HCT116 (cell line): ENCODE measurements around the gene CDAN1. TPM values are rescaled to one million over a fixed set of nuclear protein-coding genes. Genes with fewer than 3 reads are reported as not detected.

Experiments
- ATAC-seq: fragments of 200-7000 bp; cut with Tn5 transposase; 2 replicates; pipeline ENCODE4 v1.9.1; 2020; ENCODE audit warnings: mild to moderate bottlenecking, moderate library complexity
- BruUV-seq: library from RNA; stranded (reverse); fragments of 400-500 nt; replicated peaks from 2 replicates; lab custom pipeline; 2021; lab: Mats Ljungman, UMichigan
- CTCF ChIA-PET: fragments of 300-600 bp; sonication (Branson Sonifier 250); formaldehyde crosslinking; loops from one replicate; lab custom pipeline; 2021; ENCODE audit warnings: antibody characterized with exemption; lab: Charles Lee
- POLR2A ChIA-PET: fragments of 300-600, 350-600 bp; sonication (Branson Sonifier 250); formaldehyde crosslinking; loops from one replicate; lab custom pipeline; 2021; ENCODE audit warnings: antibody characterized with exemption; lab: Charles Lee
- RAD21 ChIA-PET, 2 experiments: fragments of 300-600 bp; sonication (Branson Sonifier 250); formaldehyde crosslinking; loops; one replicate each; lab custom pipeline; 2023; ENCODE audit warnings: low total read pairs in 2 of 2; ENCODE audit not compliant: uncharacterized antibody in 2 of 2, unreplicated experiment in 2 of 2, low non-redundant PET in 1 of 2; lab: Charles Lee
- DNase-seq: peaks from one replicate; pipeline ENCODE4 v3.0.0-alpha.2; 2010; ENCODE audit warnings: low read depth, low spot score
- H2AFZ ChIP-seq: fragments of 200-600 bp; shearing (Covaris generic), sonication (generic); 2 replicates; pipeline ENCODE4 v1.6.1; 2017; ENCODE audit warnings: low read depth, mixed run types, mixed read lengths, antibody characterized with exemption, low read length; ENCODE audit not compliant: poor library complexity, severe bottlenecking
- H3K27ac ChIP-seq: 2 replicates; pipeline ENCODE4 v1.5.1; 2012; ENCODE audit warnings: low read depth, low read length
- H3K27me3 ChIP-seq: fragments of 200-600 bp; sonication (generic); 2 replicates; pipeline ENCODE4 v1.6.1; 2016; ENCODE audit warnings: mixed run types, low read length, mixed read lengths; ENCODE audit not compliant: insufficient read depth
- H3K36me3 ChIP-seq, 2 experiments: fragments of 200-500 bp in 1 of 2; fragments of 200-600 bp in 1 of 2; sonication (Bioruptor generic) in 1 of 2; sonication (generic) in 1 of 2; 2 replicates each; pipeline versions ENCODE4 v1.5.1 to v1.6.1; 2014 to 2016; ENCODE audit warnings: low read length in 2 of 2, inconsistent platforms in 1 of 2, mixed read lengths in 1 of 2, mixed run types in 1 of 2; ENCODE audit not compliant: insufficient read depth in 2 of 2, control insufficient read depth in 1 of 2
- H3K4me1 ChIP-seq, 2 experiments: fragments of 200-600 bp in 1 of 2; sonication (generic) in 1 of 2; 2 replicates each; pipeline versions ENCODE4 v1.5.1 to v1.6.1; 2012 to 2017; ENCODE audit warnings: low read length in 2 of 2, inconsistent platforms in 1 of 2, mild to moderate bottlenecking in 1 of 2, mixed read lengths in 1 of 2, mixed run types in 1 of 2, moderate library complexity in 1 of 2; ENCODE audit not compliant: insufficient read depth in 2 of 2, control insufficient read depth in 1 of 2
- H3K4me2 ChIP-seq: fragments of 200-600 bp; sonication (generic); 2 replicates; pipeline ENCODE4 v1.6.1; 2017; ENCODE audit warnings: mixed run types, low read length, mixed read lengths
- H3K4me3 ChIP-seq, 2 experiments: fragments of 200-600 bp in 1 of 2; sonication (generic) in 1 of 2; replicated peaks in 1 of 2; 2 replicates each; pipeline ENCODE4 v1.5.1; 2011 to 2016; ENCODE audit warnings: low read length in 2 of 2, control low read depth in 1 of 2, low read depth in 1 of 2, mild to moderate bottlenecking in 1 of 2, mixed read lengths in 1 of 2, mixed run types in 1 of 2
- H3K79me2 ChIP-seq: fragments of 200-600 bp; sonication (generic); 2 replicates; pipeline ENCODE4 v1.6.1; 2017; ENCODE audit warnings: mild to moderate bottlenecking, mixed run types, low read length, moderate library complexity, mixed read lengths; ENCODE audit not compliant: insufficient read depth
- H3K9ac ChIP-seq: fragments of 200-600 bp; sonication (generic); 2 replicates; pipeline ENCODE4 v1.6.1; 2016; ENCODE audit warnings: low read length, mixed read lengths
- H3K9me2 ChIP-seq: fragments of 200-600 bp; sonication (generic), shearing (Covaris generic); 2 replicates; pipeline ENCODE4 v1.6.1; 2017; ENCODE audit warnings: mixed run types, mild to moderate bottlenecking, moderate library complexity; ENCODE audit not compliant: insufficient read depth
- H3K9me3 ChIP-seq, 2 experiments: fragments of 200-500 bp in 1 of 2; fragments of 200-600 bp in 1 of 2; sonication (Bioruptor generic) in 1 of 2; sonication (generic) in 1 of 2; 2 replicates each; pipeline ENCODE4 v1.6.1; 2014 to 2017; ENCODE audit warnings: low read length in 2 of 2, mixed read lengths in 2 of 2, inconsistent platforms in 1 of 2, low read depth in 1 of 2, mild to moderate bottlenecking in 1 of 2, mixed run types in 1 of 2, moderate library complexity in 1 of 2; ENCODE audit not compliant: control insufficient read depth in 1 of 2, insufficient read depth in 1 of 2
- H4K20me1 ChIP-seq: fragments of 200-600 bp; sonication (generic), shearing (Covaris generic); 2 replicates; pipeline ENCODE4 v1.6.1; 2017; ENCODE audit warnings: mixed run types, mild to moderate bottlenecking, moderate library complexity; ENCODE audit not compliant: insufficient read depth
- ATF3 ChIP-seq: IDR thresholded peaks from 2 replicates; pipeline ENCODE4 v1.6.1; 2012
- CBX3 ChIP-seq: IDR thresholded peaks from 2 replicates; pipeline ENCODE4 v1.6.1; 2012; ENCODE audit warnings: low read depth
- CEBPB ChIP-seq: IDR thresholded peaks from 2 replicates; pipeline ENCODE4 v1.6.1; 2012; ENCODE audit warnings: low read depth
- CTCF ChIP-seq, 3 experiments: fragments of 200-600 bp in 1 of 3; sonication (generic) in 1 of 3; IDR thresholded peaks in 2 of 3; conservative IDR thresholded peaks in 1 of 3; 2 replicates each; pipeline ENCODE4 v1.5.1; 2012 to 2017; ENCODE audit warnings: low read depth in 2 of 3, low read length in 2 of 3, antibody characterized with exemption in 1 of 3, borderline replicate concordance in 1 of 3, control low read depth in 1 of 3, mild to moderate bottlenecking in 1 of 3, mixed read lengths in 1 of 3, mixed run types in 1 of 3, moderate library complexity in 1 of 3; ENCODE audit not compliant: insufficient read depth in 1 of 3
- EGR1 ChIP-seq: IDR thresholded peaks from 2 replicates; pipeline ENCODE4 v1.6.1; 2012; ENCODE audit warnings: low read depth
- EZH2 ChIP-seq: fragments of 200-600 bp; sonication (generic); IDR thresholded peaks from 2 replicates; pipeline ENCODE4 v1.6.1; 2017; ENCODE audit warnings: antibody characterized with exemption, mixed run types
- FOSL1 ChIP-seq: IDR thresholded peaks from 2 replicates; pipeline ENCODE4 v1.6.1; 2012; ENCODE audit warnings: low read depth
- JUND ChIP-seq: IDR thresholded peaks from 2 replicates; pipeline ENCODE4 v1.6.1; 2012
- MAX ChIP-seq: IDR thresholded peaks from 2 replicates; pipeline ENCODE4 v1.6.1; 2012
- POLR2A ChIP-seq: IDR thresholded peaks from 2 replicates; pipeline ENCODE4 v1.7.0; 2011; ENCODE audit warnings: borderline replicate concordance; ENCODE audit not compliant: insufficient read depth, insufficient read length; ENCODE audit errors: extremely low read depth
- POLR2AphosphoS5 ChIP-seq: IDR thresholded peaks from 2 replicates; pipeline ENCODE4 v1.6.1; 2011; ENCODE audit warnings: mild to moderate bottlenecking, low read depth, low read length, moderate library complexity
- RAD21 ChIP-seq: IDR thresholded peaks from 2 replicates; pipeline ENCODE4 v1.6.1; 2012; ENCODE audit warnings: low read depth, mild to moderate bottlenecking
- REST ChIP-seq: IDR thresholded peaks from 2 replicates; pipeline ENCODE4 v1.6.1; 2012; ENCODE audit warnings: low read depth
- SIN3A ChIP-seq: IDR thresholded peaks from 2 replicates; pipeline ENCODE4 v1.6.1; 2012; ENCODE audit warnings: low read depth
- SP1 ChIP-seq: IDR thresholded peaks from 2 replicates; pipeline ENCODE4 v1.6.1; 2012; ENCODE audit warnings: low read depth
- SRF ChIP-seq: IDR thresholded peaks from 2 replicates; pipeline ENCODE4 v1.6.1; 2012; ENCODE audit warnings: low read depth
- ZBTB33 ChIP-seq: IDR thresholded peaks from 2 replicates; pipeline ENCODE4 v1.6.1; 2011; ENCODE audit warnings: mild to moderate bottlenecking, low read length, moderate library complexity; ENCODE audit not compliant: insufficient replicate concordance; ENCODE audit errors: extremely low read depth
- ZFX ChIP-seq: fragments of 450-650 bp; IDR thresholded peaks from 2 replicates; pipeline ENCODE4 v1.6.1; 2017
- ZNF274 ChIP-seq: fragments of 200-500 bp; sonication (Bioruptor generic); IDR thresholded peaks from 2 replicates; pipeline ENCODE4 v1.6.1; 2014; ENCODE audit warnings: mild to moderate bottlenecking, low read depth, low read length, inconsistent platforms
- intact Hi-C: fragments of 100-400 bp; cut with micrococcal nuclease; formaldehyde crosslinking; loops from 2 replicates; pipeline ENCODE4 v1.10.0; 2022
- total RNA-seq: library from RNA; stranded (reverse); gene quantifications from one replicate; pipeline ENCODE4 v1.2.1, GENCODE V29; 2021; ENCODE audit not compliant: unreplicated experiment

Gene CDAN1
- total RNA-seq, 1 experiment from 2014 or later = 22.4 TPM

GRCh38 chr15:42732095-42732827 is 4.7 kb downstream of the CDAN1 start:
- H3K27ac ChIP-seq = no peak overlapping the region
- peaks cover 6 to 10% of the 10 kb centered on the region in 2 experiments; a peak in 3 of 4 replicates for H3K4me1 ChIP-seq
- POLR2A ChIA-PET = no interaction called here
- RAD21 ChIA-PET = no interaction called here
- no peaks in the 10 kb centered on the region for H3K9me3 ChIP-seq
- H3K4me2 ChIP-seq = no peak overlapping the region
- no peaks in the 10 kb centered on the region for H4K20me1 ChIP-seq
- TF ChIP-seq POLR2A (no peak), ZNF274 (no peak), SIN3A (no peak), ZBTB33 (no peak), FOSL1 (no peak), JUND (no peak), EGR1 (no peak), RAD21 (no peak), SRF (no peak), CTCF (IDR thresholded peaks at IDR 0.05 in 2 of 3, conservative IDR thresholded peaks at IDR 0.05 in 1 of 3; ENCODE audit: borderline replicate concordance in 1 of 3, insufficient read depth in 1 of 3, low read depth in 2 of 3, low read length in 2 of 3) (no peak), ATF3 (no peak), POLR2AphosphoS5 (no peak), CEBPB (no peak), MAX (no peak), EZH2 (no peak), ZFX (no peak), CBX3 (no peak), SP1 (no peak), REST (no peak)
- DNase-seq = no peak
- H3K27me3 ChIP-seq = no peaks in the 10 kb centered on the region
- H3K9ac ChIP-seq = no peak overlapping the region
- H3K4me3 ChIP-seq = no peak overlapping the region
- H3K79me2 ChIP-seq = peaks cover 7% of the 10 kb centered on the region; the same call in 1 of the 2 replicates
- intact Hi-C loops = loop anchor here (10.0 kb wide), 1 partner anchor 553 kb away; no protein-coding TSS in a partner anchor
- CTCF ChIA-PET = no interaction called here
- ATAC-seq = no peak
- no peak overlapping the region for H2AFZ ChIP-seq
- no TSS peak for BruUV-seq
- H3K9me2 ChIP-seq = no peaks in the 10 kb centered on the region
- H3K36me3 ChIP-seq = peaks cover 29 to 39% of the 10 kb centered on the region in 2 experiments
